ENCODE data around the gene TMEM205.
"Not testable (repeated sequence)": the region's sequence is repeated elsewhere in the genome, so short reads cannot be mapped to it uniquely, and the experiment has no call there.

TMEM205 gene

GRCh38 chr19:11373166-11373884 is 27.3 kb upstream of the TMEM205 start:
- no peak for DNase-seq (ENCODE audit: low read depth)

GRCh38 chr19:11370744-11371143 is 24.7 kb upstream of the TMEM205 start:
- DNase-seq (ENCODE audit: low read depth): no peak

GRCh38 chr19:11367528-11367927 is 21.5 kb upstream of the TMEM205 start:
- DNase-seq (ENCODE audit: low read depth): no peak

- DNase-seq (ENCODE audit: low read depth): no peak
These were observed 19.6 kb upstream of the TMEM205 start for GRCh38 chr19:11365557-11366117.

GRCh38 chr19:11364935-11365334 is 18.9 kb upstream of the TMEM205 start:
- DNase-seq (ENCODE audit: low read depth): no peak

- no peak for DNase-seq (ENCODE audit: low read depth)
These were observed 18.3 kb upstream of the TMEM205 start for GRCh38 chr19:11364296-11364904.

- DNase-seq (ENCODE audit: low read depth): no peak
These were observed 17.8 kb upstream of the TMEM205 start for GRCh38 chr19:11363881-11364280.

GRCh38 chr19:11361771-11362731 is 16.0 kb upstream of the TMEM205 start:
- no peak for DNase-seq (ENCODE audit: low read depth)

- DNase-seq (ENCODE audit: low read depth): no peak
These were observed 15.1 kb upstream of the TMEM205 start for GRCh38 chr19:11361037-11361770.

GRCh38 chr19:11359421-11359820 is 13.4 kb upstream of the TMEM205 start:
- DNase-seq (ENCODE audit: low read depth): no peak

GRCh38 chr19:11356676-11357550 is 10.8 kb upstream of the TMEM205 start:
- DNase-seq (ENCODE audit: low read depth): no peak

GRCh38 chr19:11356074-11356397 is 10.0 kb upstream of the TMEM205 start:
- no peak for DNase-seq (ENCODE audit: low read depth)

GRCh38 chr19:11355160-11356073 is 9.3 kb upstream of the TMEM205 start, which contains the start of gene PLPPR2:
TSS of gene PLPPR2 (plus strand) at chr19:11355432. CDS start at chr19:11357674, 2,242 bp downstream.
- peak; percentile 70 for DNase-seq (ENCODE audit: low read depth)

GRCh38 chr19:11354102-11354501 is 8.0 kb upstream of the TMEM205 start:
- DNase-seq (ENCODE audit: low read depth): not testable (repeated sequence)

GRCh38 chr19:11349171-11349570 is 3.1 kb upstream of the TMEM205 start:
- DNase-seq (ENCODE audit: low read depth): no peak

GRCh38 chr19:11347546-11348039 is 1.5 kb upstream of the TMEM205 start:
- DNase-seq (ENCODE audit: low read depth): no peak

GRCh38 chr19:11345122-11345803 is 805 bp downstream of the TMEM205 start:
- DNase-seq (ENCODE audit: low read depth): no peak

- no peak for DNase-seq (ENCODE audit: low read depth)
These were observed 3.6 kb downstream of the TMEM205 start for GRCh38 chr19:11342429-11342828.

- DNase-seq (ENCODE audit: low read depth): not testable (repeated sequence)
These were observed 6.0 kb downstream of the TMEM205 start for GRCh38 chr19:11340099-11340467.
